GM19395 (cell line): Measurements from ENCODE around the gene MUS81.

ENCODE experiments used
- ATAC-seq: cut with Tn5 transposase; IDR thresholded peaks from one replicate; pipeline ENCODE4 v1.9.1; 2021; ENCODE audit warnings: mild to moderate bottlenecking, moderate library complexity; ENCODE audit not compliant: unreplicated experiment

The MUS81 gene

GRCh38 chr11:65872586-65873317 lies 12.5 kb downstream of the MUS81 start, which contains the start of gene EFEMP2:
TSS of gene EFEMP2 (minus strand) at chr11:65872800. CDS start at chr11:65872354, 446 bp downstream.
- ATAC-seq: no peak

GRCh38 chr11:65873318-65874156 lies 13.3 kb downstream of the MUS81 start:
- peak; percentile 64 for ATAC-seq

- ATAC-seq: no peak
Observed at GRCh38 chr11:65879617-65880016, 19.4 kb downstream of the MUS81 start, which contains the start of gene CTSW. TSS of gene CTSW (plus strand) at chr11:65879837. CDS start at chr11:65879855, 18 bp downstream.

GRCh38 chr11:65880027-65880426 lies 19.8 kb downstream of the MUS81 start:
- no peak for ATAC-seq

- ATAC-seq: no peak
Observed at GRCh38 chr11:65880844-65881421, 20.7 kb downstream of the MUS81 start.

GRCh38 chr11:65882120-65883057 lies 22.2 kb downstream of the MUS81 start:
- no peak for ATAC-seq

GRCh38 chr11:65883058-65883761 lies 23.0 kb downstream of the MUS81 start:
- no peak for ATAC-seq

GRCh38 chr11:65883786-65884715 lies 23.8 kb downstream of the MUS81 start:
- no peak for ATAC-seq

- no peak for ATAC-seq
Observed at GRCh38 chr11:65884716-65885092, 24.5 kb downstream of the MUS81 start.

GRCh38 chr11:65885231-65885630 lies 25.0 kb downstream of the MUS81 start:
- no peak for ATAC-seq

GRCh38 chr11:65885808-65886536 lies 25.7 kb downstream of the MUS81 start:
- no peak for ATAC-seq

GRCh38 chr11:65886826-65887722 lies 26.8 kb downstream of the MUS81 start:
- no peak for ATAC-seq

GRCh38 chr11:65887723-65888162 lies 27.5 kb downstream of the MUS81 start:
- no peak for ATAC-seq

- peak; percentile 46 for ATAC-seq
Observed at GRCh38 chr11:65888163-65888814, 28.1 kb downstream of the MUS81 start, which contains the start of gene FIBP. TSS of gene FIBP (minus strand) at chr11:65888471. CDS start at chr11:65888418, 53 bp downstream.

- peak; percentile 48 for ATAC-seq
Observed at GRCh38 chr11:65890324-65891218, 30.3 kb downstream of the MUS81 start, which contains the start of gene CCDC85B. TSS of gene CCDC85B (plus strand) at chr11:65890673. CDS start at chr11:65890784, 111 bp downstream.
